ENCODE data around the gene COL4A1. TPM values are rescaled to one million over a fixed set of nuclear protein-coding genes. Genes with fewer than 3 reads are reported as not detected.

COL4A1 gene
- total RNA-seq, 1 experiment from 2014 or later, result 99.9 TPM

- no peak for DNase-seq (ENCODE audit: low read depth)
Measured at GRCh38 chr13:110221406-110222117, 85.4 kb downstream of the COL4A1 start.

- DNase-seq (ENCODE audit: low read depth), result no peak
Measured at GRCh38 chr13:110220471-110220870, 86.5 kb downstream of the COL4A1 start.

GRCh38 chr13:110218581-110219201 is 88.3 kb downstream of the COL4A1 start:
- no peak for DNase-seq (ENCODE audit: low read depth)

- DNase-seq (ENCODE audit: low read depth), result no peak
Measured at GRCh38 chr13:110217811-110218210, 89.1 kb downstream of the COL4A1 start.

GRCh38 chr13:110217085-110217484 is 89.9 kb downstream of the COL4A1 start:
- no peak for DNase-seq (ENCODE audit: low read depth)

- peak; percentile 58 for DNase-seq (ENCODE audit: low read depth)
Measured at GRCh38 chr13:110216398-110217041, 90.4 kb downstream of the COL4A1 start.

GRCh38 chr13:110216006-110216397 is 91.0 kb downstream of the COL4A1 start:
- DNase-seq (ENCODE audit: low read depth), result no peak

GRCh38 chr13:110215606-110216005 is 91.4 kb downstream of the COL4A1 start:
- DNase-seq (ENCODE audit: low read depth), result no peak

GRCh38 chr13:110214637-110215036 is 92.3 kb downstream of the COL4A1 start:
- DNase-seq (ENCODE audit: low read depth), result no peak

- no peak for DNase-seq (ENCODE audit: low read depth)
Measured at GRCh38 chr13:110213461-110214074, 93.4 kb downstream of the COL4A1 start.

GRCh38 chr13:110212529-110212928 is 94.4 kb downstream of the COL4A1 start:
- no peak for DNase-seq (ENCODE audit: low read depth)

GRCh38 chr13:110211735-110212134 is 95.2 kb downstream of the COL4A1 start:
- DNase-seq (ENCODE audit: low read depth), result no peak

- DNase-seq (ENCODE audit: low read depth), result no peak
Measured at GRCh38 chr13:110211046-110211445, 95.9 kb downstream of the COL4A1 start.

GRCh38 chr13:110210604-110210985 is 96.4 kb downstream of the COL4A1 start:
- DNase-seq (ENCODE audit: low read depth), result no peak

GRCh38 chr13:110209950-110210603 is 96.9 kb downstream of the COL4A1 start:
- DNase-seq (ENCODE audit: low read depth), result no peak

GRCh38 chr13:110208116-110208515 is 98.8 kb downstream of the COL4A1 start:
- DNase-seq (ENCODE audit: low read depth), result no peak

GRCh38 chr13:110206996-110207395 is 100.0 kb downstream of the COL4A1 start:
- DNase-seq (ENCODE audit: low read depth), result no peak

- no peak for DNase-seq (ENCODE audit: low read depth)
Measured at GRCh38 chr13:110206185-110206584, 100.8 kb downstream of the COL4A1 start.

GRCh38 chr13:110201114-110201513 is 105.8 kb downstream of the COL4A1 start:
- no peak for DNase-seq (ENCODE audit: low read depth)

GRCh38 chr13:110200276-110200870 is 106.6 kb downstream of the COL4A1 start:
- no peak for DNase-seq (ENCODE audit: low read depth)

- DNase-seq (ENCODE audit: low read depth), result no peak
Measured at GRCh38 chr13:110199046-110199831, 107.7 kb downstream of the COL4A1 start.
